Skeletal muscle tissue (tissue), 4 donors: ENCODE measurements around the gene FOXF2. TPM values are rescaled to one million over a fixed set of nuclear protein-coding genes. Genes with fewer than 3 reads are reported as not detected.

Experiments used
- H3K27ac ChIP-seq: one replicate; pipeline ENCODE4 v1.7.0; 2013; ENCODE audit warnings: mild to moderate bottlenecking, low read depth, low read length, inconsistent platforms
- H3K27me3 ChIP-seq, 3 donors: one replicate each; pipeline ENCODE4 v1.7.0; 2013; ENCODE audit warnings: low read length in 3 of 3; ENCODE audit not compliant: control insufficient read depth in 3 of 3, insufficient read depth in 3 of 3
- H3K36me3 ChIP-seq, 3 donors: one replicate each; pipeline ENCODE4 v1.7.0; 2013; ENCODE audit warnings: low read length in 3 of 3; ENCODE audit not compliant: control insufficient read depth in 3 of 3, insufficient read depth in 3 of 3
- H3K4me1 ChIP-seq, 3 donors: one replicate each; pipeline ENCODE4 v1.7.0; 2013; ENCODE audit warnings: low read length in 3 of 3, mild to moderate bottlenecking in 3 of 3; ENCODE audit not compliant: control insufficient read depth in 3 of 3, insufficient read depth in 3 of 3
- H3K4me3 ChIP-seq, 3 donors: one replicate each; pipeline ENCODE4 v1.7.0; 2013; ENCODE audit warnings: low read length in 3 of 3
- H3K9ac ChIP-seq, 3 donors: one replicate each; pipeline ENCODE4 v1.7.0; 2013; ENCODE audit warnings: low read length in 3 of 3, mild to moderate bottlenecking in 3 of 3, moderate library complexity in 2 of 3, low read depth in 1 of 3
- H3K9me3 ChIP-seq, 3 donors: one replicate each; pipeline ENCODE4 v1.7.0; 2013; ENCODE audit warnings: low read length in 3 of 3; ENCODE audit not compliant: control insufficient read depth in 3 of 3
- total RNA-seq: library from RNA; depleted of rRNA; stranded (reverse); fragments of >200 nt; gene quantifications from one replicate; pipeline ENCODE4 v1.2.3, GENCODE V29; 2014
- donor health status: Osteomylitis.

FOXF2 gene
- total RNA-seq, 1 donor from 2014 or later = 0.52 TPM

DNA sequence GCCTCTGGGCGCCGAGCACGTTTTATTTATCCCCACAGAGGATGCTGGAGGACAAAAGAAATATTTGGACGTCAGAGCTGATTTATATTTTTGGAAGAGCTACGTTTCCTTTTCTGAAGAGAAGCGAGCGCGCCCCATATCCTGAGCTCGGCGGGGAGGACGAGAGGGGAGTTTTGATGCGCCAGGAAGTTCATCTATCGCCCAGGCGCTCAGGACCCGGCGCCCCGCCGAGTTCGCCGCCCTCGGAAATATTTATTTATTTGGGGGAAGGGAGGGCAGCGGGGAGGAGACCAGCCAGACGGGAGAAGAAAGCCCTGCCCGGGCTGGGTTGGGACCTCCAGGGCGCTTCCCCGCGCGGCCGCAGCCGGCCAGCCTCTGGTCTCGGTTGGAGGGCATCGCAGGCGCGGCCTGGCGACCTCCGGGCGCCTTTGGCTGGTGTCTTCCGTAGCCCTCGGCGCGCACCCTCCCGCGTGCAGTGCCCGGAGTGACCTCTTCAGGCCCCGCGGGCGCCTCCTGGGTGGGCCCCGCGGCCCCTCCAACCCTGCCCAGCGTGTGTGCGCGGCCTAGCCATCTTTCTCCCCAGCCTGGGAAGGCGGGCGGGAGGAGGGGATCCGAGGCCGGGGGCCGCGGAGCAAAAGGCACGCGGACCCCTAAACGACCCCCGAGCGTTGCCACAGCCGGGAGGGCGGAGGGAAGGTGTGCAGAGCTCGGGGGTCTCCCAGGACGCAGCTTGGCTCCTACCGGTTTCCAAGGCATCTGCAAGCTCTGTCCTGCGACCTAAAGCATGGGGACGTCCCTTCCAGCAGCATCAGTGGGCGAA, 5.4 kb upstream of the FOXF2 start:
- Histone ChIP-seq H3K36me3 (no peaks in the 10 kb centered on the region), H3K9ac (no peak overlapping the region), H3K4me3 (no peak overlapping the region), H3K27ac (no peak overlapping the region), H3K27me3 (peaks cover 88 to 95% (median 94%) of the 10 kb centered on the region in 3 donors), H3K9me3 (no peaks in the 10 kb centered on the region), H3K4me1 (peaks cover 0 to 29% (median 19%) of the 10 kb centered on the region in 3 donors)

DNA sequence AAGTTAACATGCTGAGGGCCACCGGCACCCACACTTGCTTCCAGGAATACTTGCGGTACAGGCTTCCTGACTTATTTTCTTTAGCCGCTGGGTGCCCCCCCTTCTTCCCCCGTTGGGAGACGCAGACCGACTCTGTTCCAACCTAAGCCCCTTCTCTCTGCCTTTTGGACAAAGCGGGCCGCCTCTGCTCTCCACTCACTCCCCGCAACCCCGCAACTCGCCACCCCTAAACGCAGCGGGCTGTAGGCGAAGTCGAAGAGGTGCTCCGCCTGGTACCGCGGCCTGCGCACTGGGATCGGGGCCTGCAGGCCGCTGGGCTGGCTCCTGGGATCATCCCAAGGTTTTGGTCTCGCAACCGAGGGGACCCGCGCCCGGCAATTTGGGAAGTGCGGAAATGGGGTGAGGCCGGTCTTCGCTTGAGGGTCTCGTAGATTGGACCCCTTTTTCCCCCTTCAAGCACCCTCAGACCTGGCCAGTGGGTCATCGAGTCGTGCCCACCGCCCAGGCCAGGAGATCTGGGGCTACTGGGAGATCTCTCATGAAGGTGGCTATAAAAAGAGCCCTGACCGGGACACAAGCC, 4.7 kb upstream of the FOXF2 start:
- Histone ChIP-seq H3K27me3 (peaks cover 81 to 91% (median 90%) of the 10 kb centered on the region in 3 donors), H3K36me3 (no peaks in the 10 kb centered on the region), H3K27ac (no peak overlapping the region), H3K9ac (no peak overlapping the region), H3K4me3 (no peak overlapping the region), H3K9me3 (no peaks in the 10 kb centered on the region), H3K4me1 (peaks cover 0 to 24% (median 12%) of the 10 kb centered on the region in 3 donors)

DNA sequence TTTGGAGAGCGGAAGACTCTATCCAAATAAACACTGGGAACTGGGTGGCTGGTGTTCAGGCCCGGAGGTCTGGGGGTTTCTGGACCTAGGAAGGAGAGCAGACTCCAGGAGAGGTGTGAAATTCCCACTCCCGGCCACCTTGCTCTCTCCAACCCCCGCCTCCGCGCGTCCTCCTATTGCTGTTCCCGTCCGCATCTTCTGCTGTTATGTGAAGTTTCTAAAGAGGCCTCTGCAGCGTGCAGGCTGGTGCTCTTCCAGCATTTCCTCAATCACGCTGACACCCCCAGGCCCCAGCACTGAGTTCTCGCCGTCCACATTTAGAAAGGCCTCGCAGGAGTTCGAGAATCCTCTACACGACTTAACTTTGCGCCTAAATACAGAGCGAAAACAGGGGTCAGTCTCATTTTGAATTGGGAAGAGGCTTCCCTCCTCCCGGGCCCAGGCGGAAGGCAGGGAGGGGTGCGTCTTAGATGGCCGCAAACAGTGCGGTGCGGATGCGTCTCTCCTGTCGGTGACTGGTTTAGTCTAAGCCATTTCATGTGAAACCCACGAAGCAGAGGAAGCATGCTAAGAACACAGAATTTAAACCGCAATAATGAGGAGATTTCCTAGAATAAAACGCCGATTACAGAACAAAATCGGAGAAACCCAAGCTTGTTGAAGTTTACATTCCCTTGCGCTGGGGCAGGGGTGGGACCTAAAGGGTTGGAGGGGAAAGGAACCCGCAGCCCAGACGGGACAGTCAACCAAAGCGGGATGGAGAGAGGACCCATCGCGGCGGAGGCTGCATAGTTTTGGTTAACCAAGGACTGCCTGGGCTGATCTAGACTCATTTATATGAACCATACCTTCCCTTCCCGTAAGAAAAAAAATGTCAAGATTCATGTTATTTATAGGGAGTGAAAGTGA, 4.0 kb upstream of the FOXF2 start:
- Histone ChIP-seq H3K9ac (no peak overlapping the region), H3K36me3 (no peaks in the 10 kb centered on the region), H3K4me1 (peaks cover 3 to 25% (median 11%) of the 10 kb centered on the region in 3 donors), H3K4me3 (no peak overlapping the region), H3K27me3 (peaks cover 77 to 88% (median 86%) of the 10 kb centered on the region in 3 donors), H3K9me3 (no peaks in the 10 kb centered on the region), H3K27ac (no peak overlapping the region)

DNA sequence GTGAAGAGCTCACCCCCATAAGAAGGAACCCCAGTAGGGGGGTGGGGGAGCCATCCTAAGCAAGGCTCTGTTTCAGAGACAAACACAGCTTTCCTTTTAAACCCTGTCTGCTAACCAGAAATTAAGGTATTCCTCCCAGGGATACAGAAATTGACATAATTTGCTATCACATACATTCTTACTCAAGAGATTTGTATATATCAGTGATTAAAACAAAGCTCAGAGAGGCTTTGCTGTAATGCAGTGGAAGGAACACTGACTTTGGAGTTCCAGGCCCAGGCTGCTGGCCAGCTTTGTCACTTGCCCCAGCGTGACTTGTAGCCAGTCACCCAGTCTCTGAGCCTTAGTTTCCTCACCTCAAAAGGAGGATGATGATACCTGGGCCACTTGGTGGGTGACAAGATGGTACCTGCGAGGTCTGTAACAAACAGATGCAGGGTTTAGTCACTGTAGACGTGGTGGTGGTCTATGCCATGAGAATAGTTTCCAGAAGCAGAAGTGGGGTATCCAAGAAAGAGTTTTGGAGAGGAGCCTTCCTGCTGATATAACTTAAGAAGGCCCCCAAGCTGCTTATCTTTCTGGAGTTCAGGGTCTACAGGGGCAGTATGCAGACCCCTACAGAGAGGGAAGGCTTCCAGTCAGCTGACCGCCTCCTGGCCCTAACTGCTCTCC, 3.2 kb upstream of the FOXF2 start:
- H3K27ac ChIP-seq = no peak overlapping the region
- H3K4me3 ChIP-seq = no peak overlapping the region
- no peak overlapping the region for H3K9ac ChIP-seq
- H3K36me3 ChIP-seq = no peaks in the 10 kb centered on the region
- peaks cover 5 to 28% (median 13%) of the 10 kb centered on the region in 3 donors for H3K4me1 ChIP-seq
- H3K27me3 ChIP-seq = peaks cover 75 to 88% (median 86%) of the 10 kb centered on the region in 3 donors
- H3K9me3 ChIP-seq = no peaks in the 10 kb centered on the region

DNA sequence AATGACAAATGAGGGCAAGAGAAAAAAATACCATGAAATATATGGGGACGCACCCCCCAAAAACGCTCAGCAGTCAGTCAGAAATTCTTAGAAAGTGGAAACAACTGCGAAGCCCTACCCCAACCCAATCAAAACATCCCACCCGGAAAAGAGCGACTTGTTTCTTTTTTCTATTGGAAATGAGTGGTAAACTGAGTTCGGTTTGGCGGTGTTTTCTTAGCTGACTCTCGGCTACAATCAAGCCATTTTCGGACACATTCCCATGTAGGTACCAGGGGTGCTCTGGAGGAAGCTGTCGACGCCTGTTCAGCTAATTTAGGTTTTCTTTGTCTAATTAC, 1.9 kb upstream of the FOXF2 start:
- Histone ChIP-seq H3K27ac (no peak overlapping the region), H3K27me3 (peaks cover 78 to 89% (median 85%) of the 10 kb centered on the region in 3 donors), H3K9ac (no peak overlapping the region), H3K9me3 (no peaks in the 10 kb centered on the region), H3K4me1 (peaks cover 6 to 20% (median 7%) of the 10 kb centered on the region in 3 donors), H3K36me3 (no peaks in the 10 kb centered on the region), H3K4me3 (no peak overlapping the region)

DNA sequence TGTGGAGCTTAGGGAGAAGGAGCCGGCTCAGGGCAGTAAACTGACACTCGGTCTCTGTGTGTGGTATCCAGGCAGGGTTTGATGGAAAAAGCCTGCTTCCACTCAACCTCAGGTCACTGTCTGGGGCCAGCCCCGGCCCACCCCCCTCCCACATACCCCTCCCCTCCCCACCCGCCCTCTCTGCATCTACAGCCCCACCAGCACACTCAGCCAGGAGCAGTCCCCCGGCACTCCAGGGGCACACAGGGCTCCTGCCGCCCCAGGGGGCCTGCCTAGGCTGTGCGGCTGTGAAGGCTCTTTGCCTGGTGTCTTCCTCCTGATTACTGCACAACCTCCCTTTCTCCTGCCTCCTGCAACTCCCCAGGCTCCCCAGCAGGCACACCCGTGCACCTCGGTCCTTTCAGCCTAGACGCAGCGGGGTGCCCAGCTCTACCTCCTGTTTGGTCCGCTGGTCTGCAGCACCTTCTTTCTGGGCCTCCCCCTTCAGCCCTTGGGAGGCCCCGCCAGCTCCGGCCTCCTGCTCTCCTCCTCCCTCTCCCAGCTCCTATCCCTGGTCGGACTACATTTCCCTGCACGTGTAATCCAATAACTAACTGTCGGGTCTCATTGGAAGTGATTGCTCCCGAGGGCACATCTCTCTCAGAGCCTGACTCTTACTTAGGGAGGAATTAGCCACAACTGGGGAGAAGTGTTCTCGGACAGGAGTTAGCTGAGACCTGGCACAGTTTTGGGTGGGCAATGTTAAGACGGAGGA, 1.3 kb upstream of the FOXF2 start:
- H3K27ac ChIP-seq = no peak overlapping the region
- H3K27me3 ChIP-seq = peaks cover 78 to 87% (median 85%) of the 10 kb centered on the region in 3 donors
- peaks cover 5 to 15% (median 6%) of the 10 kb centered on the region in 3 donors for H3K4me1 ChIP-seq
- H3K4me3 ChIP-seq = peak overlapping the region in 1 of 3 donors; percentile 22
- H3K9ac ChIP-seq = no peak overlapping the region
- no peaks in the 10 kb centered on the region for H3K9me3 ChIP-seq
- H3K36me3 ChIP-seq = no peaks in the 10 kb centered on the region

DNA sequence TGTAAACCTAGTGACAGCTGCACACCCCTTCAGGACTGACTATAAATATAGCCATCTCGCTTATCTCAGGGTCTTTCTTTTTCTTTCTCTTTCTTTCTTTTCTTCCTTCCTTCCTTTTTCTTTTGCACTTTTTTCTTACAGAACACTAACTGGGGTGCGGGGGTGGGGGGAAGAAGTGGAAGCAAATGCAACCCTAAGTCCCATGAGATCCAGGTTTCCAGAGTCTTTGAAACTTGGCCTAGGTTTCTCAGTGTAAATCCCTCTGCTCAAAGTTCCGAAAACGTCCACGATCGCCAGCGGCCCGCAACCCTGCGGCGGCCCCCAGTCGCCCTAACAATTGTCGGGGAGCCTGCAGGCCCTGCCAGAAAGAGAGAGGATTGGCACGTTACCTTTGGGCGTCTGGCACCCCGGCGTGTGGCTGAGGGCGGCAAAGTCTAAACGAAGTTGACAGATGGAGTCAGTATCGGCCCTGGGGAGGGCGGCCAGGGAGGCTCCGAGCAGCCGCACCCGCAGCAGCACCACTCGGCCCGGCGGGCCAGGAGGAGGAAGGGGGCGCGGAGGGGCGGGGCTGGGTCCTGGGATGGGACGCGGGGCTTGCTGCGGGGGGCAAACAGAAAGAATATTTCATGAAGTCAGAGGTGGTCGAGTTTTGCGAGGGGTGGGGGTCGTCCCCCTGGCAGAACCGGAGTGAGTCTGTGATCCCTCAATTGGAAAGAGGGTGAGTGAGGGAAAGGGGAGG, 577 bp upstream of the FOXF2 start:
- no peaks in the 10 kb centered on the region for H3K9me3 ChIP-seq
- peaks cover 83 to 89% (median 87%) of the 10 kb centered on the region in 3 donors for H3K27me3 ChIP-seq
- H3K36me3 ChIP-seq = no peaks in the 10 kb centered on the region
- H3K4me1 ChIP-seq = peaks cover 6 to 19% (median 7%) of the 10 kb centered on the region in 3 donors
- H3K4me3 ChIP-seq = peak overlapping the region in 1 of 3 donors; percentile 22
- H3K27ac ChIP-seq = no peak overlapping the region
- H3K9ac ChIP-seq = no peak overlapping the region

DNA sequence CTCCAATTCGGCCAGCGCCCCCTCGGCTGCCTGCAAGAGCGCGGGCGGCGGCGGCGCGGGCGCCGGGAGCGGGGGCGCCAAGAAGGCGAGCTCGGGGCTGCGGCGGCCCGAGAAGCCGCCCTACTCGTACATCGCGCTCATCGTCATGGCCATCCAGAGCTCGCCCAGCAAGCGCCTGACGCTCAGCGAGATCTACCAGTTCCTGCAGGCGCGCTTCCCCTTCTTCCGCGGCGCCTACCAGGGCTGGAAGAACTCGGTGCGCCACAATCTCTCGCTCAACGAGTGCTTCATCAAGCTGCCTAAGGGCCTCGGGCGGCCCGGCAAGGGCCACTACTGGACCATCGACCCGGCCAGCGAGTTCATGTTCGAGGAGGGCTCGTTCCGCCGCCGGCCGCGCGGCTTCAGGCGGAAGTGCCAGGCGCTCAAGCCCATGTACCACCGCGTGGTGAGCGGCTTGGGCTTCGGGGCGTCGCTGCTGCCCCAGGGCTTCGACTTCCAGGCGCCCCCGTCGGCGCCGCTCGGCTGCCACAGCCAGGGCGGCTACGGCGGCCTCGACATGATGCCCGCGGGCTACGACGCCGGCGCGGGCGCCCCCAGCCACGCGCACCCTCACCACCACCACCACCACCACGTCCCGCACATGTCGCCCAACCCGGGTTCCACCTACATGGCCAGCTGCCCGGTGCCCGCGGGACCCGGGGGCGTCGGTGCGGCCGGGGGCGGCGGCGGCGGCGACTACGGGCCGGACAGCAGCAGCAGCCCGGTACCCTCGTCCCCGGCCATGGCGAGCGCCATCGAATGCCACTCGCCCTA, 963 bp downstream of the FOXF2 start:
- Histone ChIP-seq H3K27ac (no peak overlapping the region), H3K9ac (peak overlapping the region in 1 of 3 donors; percentile 45), H3K9me3 (no peaks in the 10 kb centered on the region), H3K27me3 (peaks cover 83 to 89% (median 85%) of the 10 kb centered on the region in 3 donors), H3K4me3 (peak overlapping the region; percentile 30 to 68 (median 57)), H3K36me3 (no peaks in the 10 kb centered on the region), H3K4me1 (peaks cover 6 to 22% (median 8%) of the 10 kb centered on the region in 3 donors)
